Measurements from ENCODE around the gene HERC3.
A peak's percentile ranks its signal among the peaks of the same experiment; 100 is the strongest.

The HERC3 gene

DNA sequence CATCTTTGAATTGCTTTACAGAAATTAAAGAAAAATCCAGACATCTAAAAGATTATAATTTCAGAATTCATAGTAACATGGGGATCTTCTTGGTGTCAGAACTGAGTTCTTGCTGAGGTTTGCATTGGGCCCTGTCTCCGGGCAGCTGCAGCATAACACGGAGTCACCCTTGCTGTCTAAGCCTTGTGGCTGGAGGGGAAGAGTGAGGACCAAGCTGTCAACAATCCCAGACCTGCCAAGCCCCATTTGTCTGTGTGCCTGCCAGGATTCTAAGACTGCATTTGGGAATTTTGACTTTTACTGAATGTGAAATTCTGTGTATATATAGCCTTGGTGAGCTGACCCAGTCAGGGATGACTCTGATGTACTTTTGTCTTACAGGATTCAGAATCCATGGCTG lies 130.5 kb downstream of the HERC3 start:
- DNase-seq = no peak

- DNase-seq = no peak
Observed at GRCh38 chr4:88724406-88724805, 132.1 kb downstream of the HERC3 start.

DNA sequence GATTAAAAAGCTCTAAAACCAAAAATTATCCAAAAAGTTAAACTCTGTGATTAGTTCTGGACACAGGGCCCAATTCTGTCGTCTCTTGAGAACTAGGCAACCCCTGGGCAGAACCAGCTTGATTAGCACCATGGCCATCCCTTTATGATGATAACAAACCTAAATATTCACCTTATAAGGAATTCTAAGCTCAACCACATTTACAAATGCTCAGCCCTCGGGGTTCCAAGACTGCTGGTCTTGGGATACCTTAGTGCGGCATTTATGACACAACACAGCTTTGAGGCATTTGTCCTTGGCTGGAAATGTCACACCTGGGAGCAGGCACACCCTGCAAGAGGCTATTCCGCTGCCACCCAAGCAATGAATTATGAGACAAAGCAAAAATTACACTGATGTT lies 132.9 kb downstream of the HERC3 start:
- no peak for DNase-seq

DNA sequence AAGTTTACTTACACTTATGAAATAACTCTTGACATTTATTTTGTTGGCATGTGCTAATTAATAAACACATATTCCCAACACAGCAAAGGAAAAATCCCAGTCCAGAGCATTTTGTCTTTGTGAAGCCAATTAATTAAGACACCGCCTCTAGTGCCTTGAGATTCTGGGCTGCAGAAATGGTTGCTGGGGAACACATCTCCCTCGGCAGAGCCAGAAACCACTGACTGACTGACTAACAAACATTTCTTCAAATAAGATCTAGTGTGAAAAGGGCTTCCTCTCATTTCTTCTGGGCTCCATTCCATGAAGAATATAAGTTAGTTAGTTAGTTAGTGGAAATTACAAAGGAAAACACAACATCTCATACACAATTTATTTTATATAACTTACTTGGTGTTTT lies 133.7 kb downstream of the HERC3 start:
- DNase-seq = no peak

DNA sequence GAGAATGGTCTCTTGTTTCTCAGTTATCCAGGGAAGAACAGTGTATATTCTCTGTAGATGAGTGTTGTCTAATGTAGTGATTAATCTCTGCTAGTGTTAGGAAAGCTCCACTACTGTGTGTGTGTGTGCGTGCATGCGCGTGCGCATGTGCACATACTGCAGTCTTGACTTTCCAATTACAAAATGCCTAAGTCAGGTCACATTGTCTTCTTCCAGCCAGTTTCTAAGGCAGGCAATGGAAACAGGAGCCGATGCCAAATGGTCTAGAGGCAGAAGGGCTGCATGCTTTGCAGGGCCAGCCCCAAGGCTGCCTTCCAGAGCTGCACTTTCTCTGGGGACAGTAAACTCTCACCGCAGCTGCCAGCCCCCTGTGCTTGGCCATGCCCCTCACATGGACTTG lies 135.9 kb downstream of the HERC3 start:
- DNase-seq = no peak

- no peak for DNase-seq
Observed at GRCh38 chr4:88729146-88729760, 137.0 kb downstream of the HERC3 start.

DNA sequence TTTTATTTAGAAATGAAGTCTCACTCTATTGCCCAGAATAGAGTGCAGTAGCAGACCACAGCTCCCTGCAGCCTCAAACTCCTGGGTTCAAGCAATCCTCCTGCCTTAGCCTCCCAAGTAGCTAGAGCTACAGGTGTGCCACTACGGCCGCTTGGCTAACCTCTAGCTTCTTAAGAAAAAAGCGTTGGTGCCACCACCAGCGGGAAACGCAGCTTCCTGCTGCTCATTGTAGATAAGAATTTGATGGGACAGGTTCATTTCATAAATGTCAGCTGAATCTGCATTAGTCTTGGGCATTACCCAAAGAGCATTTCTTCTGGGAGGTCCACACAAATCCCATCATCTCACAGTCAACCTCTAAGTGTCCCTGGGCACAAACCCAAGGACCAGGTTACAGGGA lies 138.5 kb downstream of the HERC3 start:
- no peak for DNase-seq

- no peak for DNase-seq
Observed at GRCh38 chr4:88731381-88731780, 139.1 kb downstream of the HERC3 start.

DNA sequence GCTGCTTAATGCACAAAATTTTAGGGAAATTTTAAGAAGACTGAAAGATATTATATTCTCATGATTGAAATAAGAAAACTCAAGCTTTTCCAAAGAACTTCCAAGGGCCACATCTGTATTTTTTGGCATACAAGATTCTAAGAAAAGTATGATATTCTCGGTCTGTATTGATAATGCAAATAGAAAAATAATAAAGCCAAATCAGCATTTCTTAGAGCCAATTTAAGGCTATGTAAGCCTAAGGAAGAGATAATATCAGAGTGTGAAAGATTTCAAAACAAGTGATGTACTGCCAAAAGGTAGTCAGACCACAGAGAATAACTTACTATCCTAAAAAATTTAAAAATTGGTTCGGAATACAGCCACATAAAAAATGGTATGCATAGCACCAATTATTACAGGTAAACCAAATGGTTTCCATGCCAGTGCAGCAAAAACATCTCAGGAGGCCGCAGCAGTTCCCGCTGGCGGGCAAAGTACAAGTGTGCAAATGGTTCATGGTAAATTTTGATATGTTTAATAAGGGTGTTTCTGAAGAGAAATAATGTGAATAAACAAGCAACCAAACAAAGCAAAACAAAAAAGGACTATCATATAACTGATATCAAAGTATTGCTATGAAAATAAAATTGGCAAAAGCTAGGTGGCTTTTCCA lies 140.6 kb downstream of the HERC3 start:
- DNase-seq = no peak

GRCh38 chr4:88734403-88734949 lies 142.2 kb downstream of the HERC3 start:
- DNase-seq = no peak

DNA sequence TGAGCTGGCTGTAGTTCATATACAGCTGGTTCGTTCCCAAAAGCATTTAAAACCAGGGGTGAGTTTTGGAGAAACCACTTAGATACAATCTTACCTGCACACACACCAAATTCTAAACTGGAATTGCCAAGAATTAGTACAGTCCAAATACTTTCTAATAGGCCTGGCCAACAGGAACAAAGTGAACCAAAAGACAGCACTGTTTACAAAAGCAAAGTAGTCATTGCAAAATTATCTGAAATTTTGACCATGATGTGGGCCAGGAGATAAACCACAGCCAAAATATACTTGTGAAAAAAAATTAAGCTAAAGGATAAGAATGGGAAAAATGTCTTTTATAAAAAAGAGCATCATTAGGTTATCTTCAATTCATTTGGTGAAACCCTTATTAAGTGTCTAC lies 143.3 kb downstream of the HERC3 start:
- no peak for DNase-seq

DNA sequence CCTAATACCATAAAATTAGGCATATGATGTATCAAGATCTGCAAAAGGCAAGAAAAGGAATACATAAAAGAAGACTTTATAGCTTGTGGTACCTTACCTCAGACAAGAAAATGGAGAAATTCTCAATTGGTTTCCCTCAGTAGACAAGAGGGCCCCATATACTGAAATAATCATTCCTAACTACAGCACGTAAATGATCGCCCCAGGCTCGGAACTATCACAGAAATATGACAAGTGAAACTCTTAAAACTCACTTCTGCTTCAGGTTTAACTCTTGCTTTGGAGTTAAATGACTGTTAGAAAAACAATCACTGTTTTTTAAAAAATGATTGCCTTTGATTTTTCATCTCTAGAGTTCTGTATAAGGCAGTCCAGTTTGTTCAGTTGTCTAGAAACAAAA lies 144.0 kb downstream of the HERC3 start:
- DNase-seq = no peak

GRCh38 chr4:88737307-88737941 lies 145.1 kb downstream of the HERC3 start:
- DNase-seq = peak; percentile 18

GRCh38 chr4:88738180-88738579 lies 145.9 kb downstream of the HERC3 start:
- no peak for DNase-seq

GRCh38 chr4:88742561-88742960 lies 150.3 kb downstream of the HERC3 start:
- no peak for DNase-seq

- DNase-seq = no peak
Observed at GRCh38 chr4:88743696-88744095, 151.4 kb downstream of the HERC3 start.

- no peak for DNase-seq
Observed at GRCh38 chr4:88744609-88745008, 152.3 kb downstream of the HERC3 start.

GRCh38 chr4:88745175-88745574 lies 152.9 kb downstream of the HERC3 start:
- no peak for DNase-seq

- no peak for DNase-seq
Observed at GRCh38 chr4:88745581-88746163, 153.4 kb downstream of the HERC3 start.

- no peak for DNase-seq
Observed at GRCh38 chr4:88746206-88746605, 153.9 kb downstream of the HERC3 start.

DNA sequence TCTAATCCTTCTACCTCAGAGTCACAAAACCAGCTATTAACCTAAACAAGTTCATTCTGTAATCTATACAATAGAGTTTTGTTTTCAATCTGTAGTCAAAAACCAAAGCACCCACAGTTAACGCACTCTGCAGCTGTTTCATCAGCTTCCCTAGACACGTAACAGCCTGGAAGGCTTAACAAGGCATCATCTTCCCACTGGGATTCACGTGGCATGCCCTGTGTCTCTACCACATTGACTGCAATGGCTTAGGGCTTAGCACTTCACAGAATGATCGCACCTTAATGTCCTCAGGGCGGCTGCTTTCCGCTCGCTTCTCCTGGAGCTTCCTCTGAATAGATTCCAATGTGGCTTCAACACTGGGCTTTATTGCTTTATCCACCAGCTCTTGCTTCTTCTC lies 155.1 kb downstream of the HERC3 start:
- DNase-seq = no peak

- DNase-seq = no peak
Observed at GRCh38 chr4:88750369-88750768, 158.1 kb downstream of the HERC3 start.

- no peak for DNase-seq
Observed at GRCh38 chr4:88751258-88752075, 159.2 kb downstream of the HERC3 start.

Measured in stimulated activated CD4-positive, alpha-beta T cell treated with anti-CD3 and anti-CD28 coated beads, Interleukin-15, amount 100 ng/mL, for 24 hours (primary cell).